Endothelial cell of umbilical vein (primary cell): ENCODE data around the gene EEFSEC. TPM values are rescaled to one million over a fixed set of nuclear protein-coding genes. Genes with fewer than 3 reads are reported as not detected.
A peak's percentile ranks its signal among the peaks of the same experiment; 100 is the strongest.

Experiments used
- BruUV-seq: library from RNA; stranded (reverse); fragments of 400-500 nt; replicated peaks from 2 replicates; lab custom pipeline; 2021; lab: Mats Ljungman, UMichigan
- CTCF ChIA-PET: fragments of 300-600, 350-600 bp; sonication (Branson Sonifier 250); formaldehyde crosslinking; loops from one replicate; lab custom pipeline; 2021; ENCODE audit warnings: antibody characterized with exemption, inconsistent platforms; lab: Charles Lee
- POLR2A ChIA-PET: fragments of 300-600, 350-600 bp; sonication (Branson Sonifier 250); formaldehyde crosslinking; loops from one replicate; lab custom pipeline; 2021; ENCODE audit warnings: antibody characterized with exemption, inconsistent platforms; lab: Charles Lee
- DNase-seq: peaks from one replicate; pipeline ENCODE4 v3.0.0-alpha.2; 2011; ENCODE audit warnings: low read depth, low spot score
- FAIRE-seq: peaks from 2 replicates; lab custom pipeline; 2011; peaks lifted over from hg19 to GRCh38; lab: Jason Lieb, UNC
- H2AFZ ChIP-seq: 2 replicates; pipeline ENCODE4 v1.6.0; 2012; ENCODE audit warnings: low read depth, low read length, control low read depth, inconsistent platforms
- H3K27ac ChIP-seq: 2 replicates; pipeline ENCODE4 v1.5.1; 2011; ENCODE audit warnings: low read depth, mild to moderate bottlenecking, control low read depth, low read length, moderate library complexity; ENCODE audit not compliant: insufficient read depth
- H3K27me3 ChIP-seq, 2 experiments: 2 replicates each; pipeline versions ENCODE4 v1.6.0 to v1.6.1; 2011; ENCODE audit warnings: low read length in 2 of 2, mixed read lengths in 1 of 2; ENCODE audit not compliant: control insufficient read depth in 2 of 2, insufficient read depth in 2 of 2
- H3K36me3 ChIP-seq, 2 experiments: 2 replicates in 1 of 2; 3 replicates in 1 of 2; pipeline ENCODE4 v1.5.1; 2011; ENCODE audit warnings: low read length in 2 of 2, mild to moderate bottlenecking in 1 of 2, moderate library complexity in 1 of 2; ENCODE audit not compliant: control insufficient read depth in 2 of 2, insufficient read depth in 2 of 2; ENCODE audit errors: extremely low read depth in 1 of 2
- H3K4me1 ChIP-seq: 3 replicates; pipeline ENCODE4 v1.5.1; 2011; ENCODE audit warnings: mild to moderate bottlenecking, low read length; ENCODE audit not compliant: control insufficient read depth, insufficient read depth; ENCODE audit errors: extremely low read depth
- H3K4me2 ChIP-seq: 2 replicates; pipeline ENCODE4 v1.6.1; 2011; ENCODE audit warnings: low read length, control low read depth, mixed read lengths; ENCODE audit not compliant: insufficient read depth
- H3K4me3 ChIP-seq, 3 experiments: fragments of 200-600 bp in 1 of 3; sonication (generic), shearing (Covaris generic) in 1 of 3; replicated peaks in 1 of 3; 2 replicates each; pipeline ENCODE4 v1.5.1; 2011 to 2016; ENCODE audit warnings: control low read depth in 3 of 3, low read length in 3 of 3, mild to moderate bottlenecking in 2 of 3, inconsistent platforms in 1 of 3, low read depth in 1 of 3, moderate library complexity in 1 of 3; ENCODE audit not compliant: insufficient read depth in 1 of 3
- H3K79me2 ChIP-seq: 2 replicates; pipeline ENCODE4 v1.6.0; 2012; ENCODE audit warnings: low read length, inconsistent platforms; ENCODE audit not compliant: control insufficient read depth, insufficient read depth
- H3K9ac ChIP-seq: replicated peaks from 2 replicates; pipeline ENCODE3; 2011; ENCODE audit warnings: low read length, control low read depth; ENCODE audit not compliant: insufficient read depth; ENCODE audit errors: extremely low read depth
- H3K9me1 ChIP-seq: replicated peaks from 3 replicates; pipeline ENCODE4 v1.6.0; 2011; ENCODE audit warnings: mild to moderate bottlenecking, low read length; ENCODE audit not compliant: control insufficient read depth, insufficient read depth; ENCODE audit errors: extremely low read depth
- H3K9me3 ChIP-seq: replicated peaks from 2 replicates; pipeline ENCODE4 v1.5.1; 2012; ENCODE audit warnings: low read length, inconsistent platforms; ENCODE audit not compliant: control insufficient read depth, insufficient read depth
- H4K20me1 ChIP-seq: replicated peaks from 2 replicates; pipeline ENCODE3; 2011; ENCODE audit warnings: mild to moderate bottlenecking, low read length; ENCODE audit not compliant: control insufficient read depth, insufficient read depth; ENCODE audit errors: extremely low read depth
- EZH2 ChIP-seq: IDR thresholded peaks from 2 replicates; pipeline ENCODE4 v1.6.1; 2012; ENCODE audit warnings: borderline replicate concordance, low read depth, mild to moderate bottlenecking, moderate library complexity, low read length, inconsistent platforms; ENCODE audit not compliant: severe bottlenecking
- FOS ChIP-seq: IDR thresholded peaks from 2 replicates; pipeline ENCODE4 v1.6.1; 2011; ENCODE audit warnings: mild to moderate bottlenecking, low read length, moderate library complexity, borderline replicate concordance; ENCODE audit not compliant: insufficient read depth
- GATA2 ChIP-seq: IDR thresholded peaks from 2 replicates; pipeline ENCODE4 v1.7.0; 2011; ENCODE audit warnings: low read depth, mild to moderate bottlenecking, moderate library complexity, mixed read lengths, low read length; ENCODE audit not compliant: insufficient read length, insufficient read depth
- JUN ChIP-seq: IDR thresholded peaks from 2 replicates; pipeline ENCODE4 v1.6.1; 2011; ENCODE audit warnings: borderline replicate concordance, low read depth; ENCODE audit not compliant: insufficient read length, insufficient read depth
- MAX ChIP-seq: IDR thresholded peaks from 2 replicates; pipeline ENCODE4 v1.6.1; 2011; ENCODE audit not compliant: insufficient read depth, insufficient read length
- MYC ChIP-seq: IDR thresholded peaks from one replicate; pipeline ENCODE4 v1.6.1; 2011; ENCODE audit warnings: mild to moderate bottlenecking, low read depth, low read length
- POLR2A ChIP-seq: IDR thresholded peaks from 2 replicates; pipeline ENCODE4 v1.6.1; 2012; ENCODE audit warnings: low read depth, mild to moderate bottlenecking, control low read depth, low read length
- POLR2AphosphoS5 ChIP-seq: IDR thresholded peaks from 2 replicates; pipeline ENCODE4 v1.6.1; 2012; ENCODE audit warnings: low read depth, mild to moderate bottlenecking, control low read depth, low read length, moderate library complexity; ENCODE audit not compliant: insufficient read depth
- dilution Hi-C: fragments of 300-500 bp; cut with MboI; formaldehyde crosslinking; loops from one replicate; pipeline ENCODE4 v1.15.0; 2019; ENCODE audit warnings: low sequenced_read_pairs; ENCODE audit not compliant: extremely low pct_ligation_motif_present
- intact Hi-C: fragments of 100-400 bp; cut with micrococcal nuclease; formaldehyde crosslinking; loops from one replicate; pipeline ENCODE4 v1.10.0; 2022
- polyA plus RNA-seq, 4 experiments: library from polyadenylated mRNA; depleted of rRNA in 3 of 4; stranded (reverse) in 3 of 4; unstranded in 1 of 4; fragments of >200 nt; gene quantifications; 2 replicates each; pipeline versions ENCODE4 v1.2.1 to v1.2.3, GENCODE V29; 2011 to 2012; ENCODE audit warnings: missing spikeins in 1 of 4
- total RNA-seq: library from RNA; stranded (reverse); gene quantifications from 2 replicates; pipeline ENCODE4 v1.2.3, GENCODE V29; 2021
- TF ChIP-seq, protein P1 (sequence below), 2 donors: IDR thresholded peaks; 1 replicate in 1 of 2; 2 replicates in 1 of 2; pipeline ENCODE4 v1.5.1; 2011; ENCODE audit warnings: low read length in 2 of 2, mild to moderate bottlenecking in 2 of 2, moderate library complexity in 2 of 2, control low read depth in 1 of 2, inconsistent platforms in 1 of 2, low read depth in 1 of 2; ENCODE audit not compliant: insufficient read depth in 1 of 2; ENCODE audit errors: extremely low read depth in 1 of 2

Gene EEFSEC
- total and polyA plus RNA-seq, 2 donors (not counting 3 experiments of a cell fraction or from before 2014, with no cell fraction given): 13.1 to 14.5 TPM

DNA sequence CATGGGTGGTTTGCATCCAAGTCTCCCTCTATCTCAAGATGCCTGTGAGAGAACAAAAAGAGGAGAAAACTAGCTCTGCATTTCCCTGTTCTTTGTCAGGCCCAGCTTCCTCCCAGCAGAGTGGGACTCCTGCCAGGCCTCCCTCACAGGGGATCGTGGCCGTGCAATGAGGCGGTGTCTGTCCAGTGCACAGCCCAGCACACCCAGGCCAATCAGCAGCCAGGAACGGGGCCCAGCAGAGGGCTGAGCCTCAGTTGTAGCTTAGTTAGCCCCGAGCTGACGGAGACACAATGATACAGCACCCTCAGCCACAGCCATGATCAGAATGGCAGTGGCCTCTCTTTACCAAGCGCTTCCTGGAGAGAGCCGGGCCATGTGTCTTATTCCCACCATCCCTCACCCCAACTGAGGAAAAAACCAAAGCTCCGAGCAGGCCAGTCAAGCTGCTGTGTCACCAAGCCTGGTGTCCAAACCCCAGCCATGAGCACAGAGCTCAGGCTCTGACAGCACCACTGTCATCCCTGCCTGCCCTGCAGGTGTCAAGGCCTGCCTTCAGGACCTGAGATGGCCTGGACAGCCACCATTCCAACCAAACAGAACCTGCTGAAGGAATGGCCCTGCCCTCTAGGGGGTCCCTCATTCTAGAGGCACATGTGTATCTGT, 242.3 kb downstream of the EEFSEC start:
- Histone ChIP-seq H3K27me3 (no peaks in the 10 kb centered on the region), H3K4me1 (peaks cover 6% of the 10 kb centered on the region), H2AFZ (peak overlapping the region; percentile 19), H3K9me1 (no peaks in the 10 kb centered on the region), H3K27ac (no peak overlapping the region), H3K4me3 (no peak overlapping the region), H3K4me2 (no peak overlapping the region), H3K36me3 (no peaks in the 10 kb centered on the region), H4K20me1 (no peaks in the 10 kb centered on the region), H3K9ac (no peak overlapping the region), H3K9me3 (no peaks in the 10 kb centered on the region), H3K79me2 (no peaks in the 10 kb centered on the region)
- BruUV-seq: no TSS peak
- FAIRE-seq (peak; percentile 68), DNase-seq (peak; percentile 43)
- ChIA-PET POLR2A (no interaction called here), CTCF (interaction anchor here (0.9 to 1.5 kb wide), 4 partner anchors 10 to 189 kb away, joined by 3 to 6 read pairs (median 4); no protein-coding TSS in a partner anchor)
- intact Hi-C loops: no loop called here
- TF ChIP-seq MYC: no peak
- no peak for TF ChIP-seq MAX
- no peak for TF ChIP-seq EZH2
- TF ChIP-seq FOS: no peak
- TF ChIP-seq POLR2AphosphoS5: no peak
- TF ChIP-seq GATA2: no peak
- TF ChIP-seq, protein P1, sequence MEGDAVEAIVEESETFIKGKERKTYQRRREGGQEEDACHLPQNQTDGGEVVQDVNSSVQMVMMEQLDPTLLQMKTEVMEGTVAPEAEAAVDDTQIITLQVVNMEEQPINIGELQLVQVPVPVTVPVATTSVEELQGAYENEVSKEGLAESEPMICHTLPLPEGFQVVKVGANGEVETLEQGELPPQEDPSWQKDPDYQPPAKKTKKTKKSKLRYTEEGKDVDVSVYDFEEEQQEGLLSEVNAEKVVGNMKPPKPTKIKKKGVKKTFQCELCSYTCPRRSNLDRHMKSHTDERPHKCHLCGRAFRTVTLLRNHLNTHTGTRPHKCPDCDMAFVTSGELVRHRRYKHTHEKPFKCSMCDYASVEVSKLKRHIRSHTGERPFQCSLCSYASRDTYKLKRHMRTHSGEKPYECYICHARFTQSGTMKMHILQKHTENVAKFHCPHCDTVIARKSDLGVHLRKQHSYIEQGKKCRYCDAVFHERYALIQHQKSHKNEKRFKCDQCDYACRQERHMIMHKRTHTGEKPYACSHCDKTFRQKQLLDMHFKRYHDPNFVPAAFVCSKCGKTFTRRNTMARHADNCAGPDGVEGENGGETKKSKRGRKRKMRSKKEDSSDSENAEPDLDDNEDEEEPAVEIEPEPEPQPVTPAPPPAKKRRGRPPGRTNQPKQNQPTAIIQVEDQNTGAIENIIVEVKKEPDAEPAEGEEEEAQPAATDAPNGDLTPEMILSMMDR (IDR thresholded peaks at IDR 0.05; ENCODE audit: extremely low read depth in 1 of 2, insufficient read depth in 1 of 2, low read depth in 1 of 2, low read length in 2 of 2): no peak
- no peak for TF ChIP-seq JUN
- TF ChIP-seq POLR2A: no peak
- dilution Hi-C loops: no loop called here
